GM21526 (cell line): ENCODE results near the gene DNAJC12.
A peak's percentile ranks its signal among the peaks of the same experiment; 100 is the strongest.
"Not testable (repeated sequence)": the region's sequence is repeated elsewhere in the genome, so short reads cannot be mapped to it uniquely, and the experiment has no call there.

ENCODE experiments used
- ATAC-seq: cut with Tn5 transposase; IDR thresholded peaks from one replicate; pipeline ENCODE4 v1.9.1; 2021; ENCODE audit warnings: moderate library complexity; ENCODE audit not compliant: unreplicated experiment, low FRiP score

The DNAJC12 gene

GRCh38 chr10:67841737-67842136 lies 3.7 kb upstream of the DNAJC12 start:
- no peak for ATAC-seq

GRCh38 chr10:67839951-67840350 lies 2.0 kb upstream of the DNAJC12 start:
- no peak for ATAC-seq

GRCh38 chr10:67839511-67839910 lies 1.5 kb upstream of the DNAJC12 start:
- not testable (repeated sequence) for ATAC-seq

- ATAC-seq: no peak
These were observed 1.0 kb downstream of the DNAJC12 start for GRCh38 chr10:67836972-67837371.

- no peak for ATAC-seq
These were observed 1.5 kb downstream of the DNAJC12 start for GRCh38 chr10:67836488-67836887.

GRCh38 chr10:67835541-67836394 lies 2.2 kb downstream of the DNAJC12 start:
- ATAC-seq: not testable (repeated sequence)

GRCh38 chr10:67834375-67834774 lies 3.6 kb downstream of the DNAJC12 start:
- no peak for ATAC-seq

- ATAC-seq: no peak
These were observed 10.2 kb downstream of the DNAJC12 start for GRCh38 chr10:67827811-67828210.

GRCh38 chr10:67819768-67820204 lies 18.2 kb downstream of the DNAJC12 start:
- ATAC-seq: no peak

GRCh38 chr10:67818323-67818722 lies 19.7 kb downstream of the DNAJC12 start:
- no peak for ATAC-seq

GRCh38 chr10:67816719-67817118 lies 21.3 kb downstream of the DNAJC12 start:
- no peak for ATAC-seq

- no peak for ATAC-seq
These were observed 22.4 kb downstream of the DNAJC12 start for GRCh38 chr10:67815571-67816059.

GRCh38 chr10:67812007-67812406 lies 26.0 kb downstream of the DNAJC12 start:
- no peak for ATAC-seq

GRCh38 chr10:67809107-67809506 lies 28.9 kb downstream of the DNAJC12 start:
- ATAC-seq: no peak

GRCh38 chr10:67808704-67809103 lies 29.3 kb downstream of the DNAJC12 start:
- no peak for ATAC-seq

GRCh38 chr10:67807855-67808456 lies 30.0 kb downstream of the DNAJC12 start:
- no peak for ATAC-seq

GRCh38 chr10:67804395-67804678 lies 33.7 kb downstream of the DNAJC12 start:
- no peak for ATAC-seq

GRCh38 chr10:67803588-67804394 lies 34.2 kb downstream of the DNAJC12 start:
- peak; percentile 73 for ATAC-seq

GRCh38 chr10:67802767-67803538 lies 35.0 kb downstream of the DNAJC12 start:
- peak; percentile 29 for ATAC-seq

- no peak for ATAC-seq
These were observed 36.9 kb downstream of the DNAJC12 start for GRCh38 chr10:67801118-67801517.
